Right kidney (tissue), 1 donor: ENCODE data around the gene ANKS1B.

Experiments used
- DNase-seq: peaks from one replicate; pipeline ENCODE4 v3.0.0-alpha.2; 2016

The ANKS1B gene

DNA sequence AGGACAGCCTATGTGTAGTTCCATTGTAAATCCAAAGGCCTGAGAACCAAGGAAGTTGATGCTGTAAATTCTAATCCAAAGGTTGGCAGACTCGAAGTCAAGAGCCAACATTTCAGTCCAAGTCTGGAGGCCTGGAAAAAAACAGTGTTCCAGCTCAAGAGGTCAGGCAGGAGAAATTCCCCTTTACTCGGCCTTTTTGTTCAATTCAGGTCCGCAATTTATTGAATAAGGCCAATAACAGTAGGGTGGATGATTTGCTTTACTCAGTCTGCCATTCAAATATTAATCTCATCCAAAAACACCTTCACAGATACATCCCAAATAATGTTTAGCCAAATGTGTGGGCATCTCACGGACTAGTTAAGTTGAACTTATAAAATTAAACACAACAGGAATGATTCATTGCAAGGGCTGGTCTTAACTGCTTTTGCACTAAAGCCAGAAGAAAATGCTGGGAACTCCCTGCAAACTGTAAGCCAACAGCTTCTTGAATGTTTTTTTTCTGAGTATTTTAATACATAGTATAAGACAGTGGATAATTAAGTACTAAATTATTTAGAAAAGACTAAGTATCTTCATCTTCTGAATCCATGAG lies 534.6 kb downstream of the ANKS1B start:
- DNase-seq = no peak

- DNase-seq = no peak
Observed at GRCh38 chr12:99444859-99445316, 539.8 kb downstream of the ANKS1B start.

DNA sequence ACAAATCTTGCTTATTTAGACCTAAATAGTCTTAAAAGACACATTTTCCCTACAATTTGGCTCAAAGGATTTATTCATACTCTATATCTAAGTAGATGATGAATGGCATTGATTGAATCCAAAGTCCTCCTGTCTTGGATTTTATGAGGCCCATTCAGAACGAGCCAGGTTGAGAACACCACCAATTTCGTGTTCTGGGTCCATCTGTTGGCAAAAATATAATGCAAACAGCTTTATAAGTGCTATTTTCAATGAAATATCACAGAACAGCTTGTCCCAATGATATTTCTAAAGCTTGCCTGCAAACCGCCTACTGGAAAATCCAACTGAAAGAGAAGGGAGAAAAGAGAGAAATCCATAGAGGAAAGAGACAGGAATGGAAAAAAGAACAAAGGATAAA lies 542.0 kb downstream of the ANKS1B start:
- no peak for DNase-seq

GRCh38 chr12:99439399-99439798 lies 545.3 kb downstream of the ANKS1B start:
- DNase-seq = no peak

GRCh38 chr12:99436584-99436983 lies 548.2 kb downstream of the ANKS1B start:
- no peak for DNase-seq

DNA sequence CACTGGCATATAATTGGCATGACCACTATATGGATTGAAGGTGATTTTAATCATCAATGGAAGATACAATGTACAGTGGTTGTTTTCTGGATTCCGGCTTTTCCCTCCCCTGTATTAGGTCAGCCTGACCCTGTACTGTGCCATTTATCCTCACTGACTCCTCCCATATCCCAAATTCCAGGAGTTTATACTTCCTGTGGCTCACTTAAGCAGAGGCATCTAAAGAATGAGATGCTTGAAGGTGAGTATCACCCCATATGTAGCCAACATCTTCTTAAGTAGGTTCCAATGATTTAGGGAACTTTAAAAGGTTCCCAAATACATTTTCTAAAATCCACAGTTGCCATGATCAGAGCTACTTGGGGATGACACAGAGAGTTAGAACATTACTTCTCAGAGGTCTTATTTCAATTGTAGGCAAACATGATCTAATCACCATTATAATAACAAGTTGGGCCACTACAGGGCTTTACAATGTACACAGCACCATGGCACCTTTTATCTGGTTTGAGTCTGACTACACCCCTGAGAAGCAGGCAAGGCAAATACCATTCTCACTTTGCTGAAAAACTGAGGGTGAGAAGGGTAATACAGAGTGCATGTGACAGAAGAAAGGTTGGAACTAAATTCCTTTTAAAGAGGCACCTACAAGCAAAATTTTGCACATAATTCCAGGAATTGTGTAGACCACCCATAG lies 549.5 kb downstream of the ANKS1B start:
- DNase-seq = no peak

- DNase-seq = no peak
Observed at GRCh38 chr12:99433155-99433554, 551.6 kb downstream of the ANKS1B start.

DNA sequence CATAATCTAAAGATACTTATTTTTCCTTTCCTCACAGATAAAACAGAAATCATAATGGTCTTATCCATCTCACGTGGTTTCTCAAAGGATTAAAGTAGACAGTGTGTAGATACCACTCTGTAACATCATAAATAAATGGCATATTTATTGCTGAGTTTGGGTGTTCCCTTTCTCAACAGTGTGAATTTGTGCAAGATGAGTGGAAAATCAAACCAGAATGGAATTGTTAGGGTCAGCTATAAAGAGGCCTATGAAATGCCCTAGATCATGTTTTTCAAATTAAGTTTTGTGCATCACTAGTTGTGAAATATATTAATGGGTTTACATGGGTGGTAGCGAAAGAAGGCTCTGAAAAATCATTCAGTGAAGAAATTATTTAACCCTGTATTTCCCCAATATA lies 553.5 kb downstream of the ANKS1B start:
- no peak for DNase-seq

- DNase-seq = no peak
Observed at GRCh38 chr12:99427104-99427503, 557.6 kb downstream of the ANKS1B start.

DNA sequence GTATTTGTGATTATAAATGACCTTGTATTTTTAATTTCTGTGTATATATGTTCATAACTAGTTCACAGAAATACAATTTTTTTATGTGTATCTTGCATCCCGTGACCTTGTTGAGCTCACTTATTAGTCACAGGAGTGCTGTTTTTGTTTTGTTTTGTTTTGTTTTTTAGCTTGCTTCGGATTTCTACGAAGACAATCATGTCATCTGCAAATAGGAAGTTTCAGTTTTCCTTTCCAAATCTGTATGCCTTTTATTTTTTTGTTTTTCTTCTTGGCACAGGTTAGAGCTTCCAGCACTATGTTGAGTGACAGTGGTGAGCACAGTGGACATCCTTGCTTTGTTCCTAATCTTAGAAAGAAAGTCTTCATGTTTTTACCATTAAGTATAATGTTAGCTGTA lies 566.4 kb downstream of the ANKS1B start:
- no peak for DNase-seq

DNA sequence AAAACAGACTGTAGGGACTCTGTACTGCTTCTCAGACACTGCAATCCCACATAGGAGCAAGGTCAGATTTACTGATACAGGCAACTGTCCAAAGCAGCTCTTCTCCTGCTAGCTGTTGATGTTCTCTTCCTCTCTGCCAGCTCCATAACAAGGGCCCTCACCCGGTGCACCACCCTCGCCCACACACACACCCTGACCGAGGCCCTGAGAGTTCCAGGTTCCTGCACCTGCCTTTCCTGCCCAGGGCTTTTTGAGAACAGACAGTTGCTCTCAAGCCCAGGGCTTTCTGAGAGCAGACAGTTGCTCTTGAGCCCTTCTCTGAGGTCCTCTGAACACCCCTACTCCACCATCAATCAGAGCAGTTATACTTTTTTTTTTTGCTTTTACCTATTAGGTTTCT lies 571.0 kb downstream of the ANKS1B start:
- no peak for DNase-seq

GRCh38 chr12:99393763-99394162 lies 591.0 kb downstream of the ANKS1B start:
- DNase-seq = no peak

DNA sequence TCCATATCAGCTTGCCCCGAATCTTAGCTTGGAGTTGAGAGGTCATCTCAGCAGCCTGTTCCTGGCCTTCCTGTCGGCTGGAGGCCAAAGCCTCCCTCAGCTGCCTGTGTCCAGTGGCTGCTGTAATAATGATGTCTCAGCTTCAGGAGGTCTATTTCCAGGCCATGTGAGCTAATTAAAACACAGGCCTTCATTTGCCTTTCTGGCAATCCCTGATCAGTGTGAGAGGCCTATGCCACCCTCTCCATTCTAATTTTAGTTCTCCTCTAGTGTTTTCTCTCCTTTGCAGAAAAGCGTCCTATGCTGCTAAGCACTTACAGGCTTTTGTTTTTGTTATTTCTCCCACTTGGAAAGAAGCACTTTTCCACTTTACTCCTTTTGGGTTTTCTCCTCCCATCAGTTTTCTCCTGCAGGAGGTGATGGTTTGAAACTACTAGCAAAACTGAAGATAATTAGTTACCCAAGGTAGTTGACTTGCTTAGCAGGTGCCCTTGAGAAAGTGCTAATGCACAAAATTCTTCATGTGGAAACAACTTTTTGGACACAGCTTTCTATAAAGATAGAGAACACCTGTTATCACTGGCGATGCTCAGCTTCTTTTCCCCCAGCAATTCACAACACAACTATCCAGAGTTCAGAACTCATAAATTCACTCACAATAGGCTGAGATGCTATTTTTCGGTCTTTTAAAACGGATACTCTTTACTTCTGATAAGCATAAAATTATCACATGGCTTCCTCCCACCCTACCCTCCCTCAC lies 592.5 kb downstream of the ANKS1B start:
- no peak for DNase-seq

GRCh38 chr12:99390707-99391106 lies 594.0 kb downstream of the ANKS1B start:
- no peak for DNase-seq

DNA sequence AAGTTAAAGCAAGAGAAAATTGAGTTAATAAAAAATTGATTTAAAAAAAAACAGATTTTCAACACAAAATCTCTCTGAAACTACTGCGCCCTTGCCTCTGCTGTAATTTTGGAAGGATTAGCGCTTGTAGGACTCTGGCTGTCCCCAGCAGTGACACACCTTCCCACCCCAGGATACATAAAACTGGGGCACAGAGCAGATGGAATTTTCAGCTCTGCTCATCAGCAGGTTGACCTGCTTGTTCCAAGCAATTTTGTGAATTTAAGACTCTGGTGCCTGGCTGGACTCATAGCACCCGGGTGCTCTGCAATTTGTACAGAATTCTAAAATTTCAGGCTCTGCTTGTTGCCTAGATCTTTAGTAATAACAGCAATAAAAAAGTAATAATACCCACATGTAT lies 595.0 kb downstream of the ANKS1B start:
- no peak for DNase-seq

DNA sequence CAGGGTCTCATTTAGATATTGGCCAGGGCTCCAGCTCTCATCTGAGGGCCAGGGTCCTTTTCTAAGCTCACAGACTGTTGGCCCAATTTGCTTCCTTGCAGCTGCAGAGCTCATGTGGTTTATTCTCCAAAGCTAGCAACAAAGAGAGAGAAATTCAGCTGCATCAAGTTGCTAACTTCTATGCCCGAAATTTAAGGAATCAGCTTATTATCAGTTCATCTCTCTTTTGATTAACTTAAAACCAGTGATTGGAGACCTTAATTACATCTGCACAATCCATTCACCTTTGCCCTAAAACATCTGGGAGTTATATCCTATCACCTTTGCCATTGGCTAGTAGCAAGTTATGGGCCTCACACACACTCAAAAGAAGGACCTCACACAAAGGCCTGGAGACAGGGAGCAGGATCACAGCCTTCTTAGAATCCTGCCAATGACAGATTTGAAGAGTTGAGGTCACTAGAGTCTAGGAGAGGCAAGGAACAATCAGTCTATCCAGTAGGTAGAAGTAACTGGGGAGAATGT lies 596.0 kb downstream of the ANKS1B start:
- DNase-seq = no peak

DNA sequence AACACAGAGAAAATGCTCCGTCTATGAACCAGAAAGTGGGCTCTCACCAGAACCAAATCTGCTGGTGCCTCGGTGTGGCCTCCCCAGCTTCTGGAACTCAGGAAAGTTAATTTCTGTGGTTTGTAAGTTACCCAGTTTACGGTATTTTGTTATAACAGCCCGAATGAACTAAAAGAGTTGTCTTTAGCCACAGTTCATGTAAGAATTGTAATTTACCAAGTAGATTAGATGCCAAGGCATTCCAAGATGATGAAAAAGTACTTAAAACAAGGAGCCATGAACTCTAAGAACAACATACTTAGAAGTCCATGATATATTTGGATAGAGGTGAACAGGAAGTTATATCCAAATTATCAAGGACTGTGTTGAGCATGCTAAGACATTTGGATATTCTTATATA lies 597.1 kb downstream of the ANKS1B start:
- DNase-seq = no peak

DNA sequence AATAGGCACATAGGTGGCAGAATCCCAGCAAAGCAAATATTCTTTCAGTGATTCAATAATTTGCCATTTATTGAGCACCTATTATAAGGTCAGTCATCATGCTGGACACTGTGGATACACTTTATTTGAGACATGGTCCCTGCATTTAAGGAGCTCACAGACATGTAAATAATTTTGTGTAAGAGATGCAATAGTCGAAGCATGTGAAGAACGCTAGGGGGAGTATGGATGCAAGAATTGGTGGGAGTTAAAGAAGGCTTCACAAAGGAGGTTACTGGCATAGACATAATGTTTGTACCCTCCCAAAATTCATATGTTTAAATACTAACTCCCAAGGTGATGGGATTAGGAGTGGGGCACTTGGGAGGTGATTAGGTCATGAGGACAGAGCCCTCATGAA lies 597.8 kb downstream of the ANKS1B start:
- no peak for DNase-seq

- DNase-seq = no peak
Observed at GRCh38 chr12:99383258-99383657, 601.5 kb downstream of the ANKS1B start.

DNA sequence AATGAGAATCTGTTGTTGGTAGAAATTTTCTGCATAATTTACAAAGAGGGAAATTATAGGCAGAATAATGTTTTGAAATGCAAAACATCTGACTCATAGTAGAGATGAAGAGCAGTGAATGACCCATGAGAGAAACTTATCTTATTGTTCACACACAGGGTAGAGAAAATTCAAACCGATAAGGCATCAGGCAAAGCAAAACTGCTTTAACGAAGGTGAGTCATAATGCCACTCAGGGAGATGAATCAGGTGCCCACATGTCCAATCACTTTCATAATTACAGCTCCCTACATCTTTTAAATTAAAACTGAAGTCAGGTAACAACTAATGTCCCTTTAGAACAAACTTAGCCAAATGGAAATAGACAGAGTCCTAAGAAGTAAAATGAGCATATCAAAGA lies 602.7 kb downstream of the ANKS1B start:
- DNase-seq = no peak

- DNase-seq = no peak
Observed at GRCh38 chr12:99380701-99381100, 604.0 kb downstream of the ANKS1B start.

GRCh38 chr12:99374023-99374422 lies 610.7 kb downstream of the ANKS1B start:
- DNase-seq = no peak

DNA sequence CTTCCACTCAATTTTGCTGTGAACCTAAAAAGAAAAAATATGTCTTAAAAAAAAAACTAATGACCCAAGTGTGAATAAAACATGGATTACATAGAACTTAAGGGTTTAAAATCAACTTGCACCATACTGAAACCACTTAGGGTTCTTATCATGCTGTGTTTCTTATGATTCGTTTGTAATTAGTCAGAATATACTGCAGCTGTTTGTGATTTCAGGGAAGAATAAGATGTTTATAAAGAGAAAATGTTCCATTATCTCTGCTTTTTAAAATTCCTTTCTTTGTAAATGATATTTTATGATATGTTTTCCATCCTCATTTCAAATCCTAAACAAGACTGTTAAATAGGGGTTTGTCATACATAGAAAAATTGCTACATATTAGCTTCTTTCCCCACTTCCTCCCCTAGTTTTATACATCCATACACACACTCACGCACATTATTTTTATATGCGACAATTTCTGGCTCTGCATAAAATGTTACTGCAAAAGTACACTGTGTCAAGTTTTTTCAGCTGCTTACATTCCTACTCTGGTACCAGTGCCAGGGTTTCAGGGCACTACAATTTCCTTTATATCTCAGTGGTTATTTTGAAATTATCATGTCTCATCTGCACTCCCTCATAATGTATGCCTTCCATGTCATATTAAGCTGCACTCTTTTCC lies 612.3 kb downstream of the ANKS1B start:
- no peak for DNase-seq
